HG03139 (cell line): ENCODE data around the gene RABGGTB.
"Not testable (repeated sequence)": the region's sequence is repeated elsewhere in the genome, so short reads cannot be mapped to it uniquely, and the experiment has no call there.

Experiments used
- ATAC-seq: cut with Tn5 transposase; IDR thresholded peaks from one replicate; pipeline ENCODE4 v1.9.1; 2021; ENCODE audit not compliant: unreplicated experiment

Gene RABGGTB

DNA sequence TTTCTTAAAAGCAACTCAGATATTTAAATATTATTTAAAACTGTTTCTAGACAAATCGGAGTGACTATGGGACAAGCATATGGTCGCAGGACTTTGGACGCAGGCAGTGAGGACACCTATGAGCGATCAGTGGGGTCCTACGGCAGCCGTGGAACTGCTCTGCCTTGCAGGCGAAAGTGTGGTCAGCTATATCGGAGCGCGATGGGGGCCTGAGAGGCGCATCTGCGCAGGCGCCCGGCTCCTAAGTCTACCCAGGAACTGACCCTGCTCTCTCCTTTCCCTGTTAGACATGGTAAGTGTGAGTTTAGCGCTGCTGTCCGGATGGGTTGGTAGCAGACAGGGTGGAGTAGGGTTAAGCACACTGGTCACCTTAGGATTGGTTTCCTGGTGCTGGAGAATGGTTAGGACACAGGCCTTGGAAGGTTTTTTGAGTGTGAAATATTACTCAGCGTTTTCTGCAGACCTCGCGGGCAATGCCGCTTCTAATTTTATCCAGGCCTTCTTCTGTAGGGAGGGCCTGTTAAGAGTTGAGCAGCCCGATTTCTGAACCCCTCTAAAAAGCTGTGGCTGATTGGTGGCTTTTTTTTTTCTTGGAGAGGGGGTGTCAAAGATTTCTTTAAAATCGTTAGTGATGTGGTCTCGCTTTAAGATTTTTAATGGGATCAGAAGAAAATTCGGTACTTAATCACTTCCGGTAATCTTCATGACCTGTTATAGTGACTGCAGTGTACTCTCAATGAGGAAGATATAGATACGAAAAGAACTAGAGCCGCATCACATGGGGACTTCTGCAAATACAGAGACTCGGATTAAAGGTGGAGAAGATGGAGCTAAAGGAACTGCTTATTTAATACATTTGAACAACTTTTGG lies at the start of gene RABGGTB:
TSS of gene RABGGTB (plus strand) at position 274 of the 871 bp plus-strand sequence. CDS start at position 290, 16 bp downstream.
- peak; percentile 71 for ATAC-seq

DNA sequence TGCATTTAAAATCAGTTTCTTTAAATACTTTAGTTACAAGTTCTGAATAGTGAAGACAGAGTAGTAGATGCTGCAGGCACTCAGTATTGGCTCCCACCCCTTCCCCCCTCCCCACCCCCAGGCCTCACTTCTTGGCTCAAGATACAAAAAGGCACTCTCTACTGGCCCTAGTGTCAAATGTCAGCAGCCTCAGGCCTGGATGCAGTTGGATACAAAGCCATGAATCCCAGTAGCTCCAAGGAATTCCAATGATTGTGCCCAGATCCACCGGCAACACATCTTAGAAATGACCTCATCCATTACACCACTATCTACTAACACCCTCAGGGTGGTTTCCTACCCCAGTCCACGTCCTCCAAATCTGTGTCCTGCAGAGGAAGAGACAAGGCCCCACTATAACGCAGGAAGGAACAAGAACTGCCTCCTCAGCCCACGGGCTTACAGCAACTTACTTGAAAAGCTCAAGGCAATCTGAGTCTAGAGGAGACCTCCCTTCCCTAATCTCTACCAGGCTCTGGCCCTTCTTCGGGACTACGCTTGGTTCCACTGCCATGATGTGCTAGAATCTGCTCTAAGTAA lies 43.9 kb upstream of the RABGGTB start:
- ATAC-seq: no peak

DNA sequence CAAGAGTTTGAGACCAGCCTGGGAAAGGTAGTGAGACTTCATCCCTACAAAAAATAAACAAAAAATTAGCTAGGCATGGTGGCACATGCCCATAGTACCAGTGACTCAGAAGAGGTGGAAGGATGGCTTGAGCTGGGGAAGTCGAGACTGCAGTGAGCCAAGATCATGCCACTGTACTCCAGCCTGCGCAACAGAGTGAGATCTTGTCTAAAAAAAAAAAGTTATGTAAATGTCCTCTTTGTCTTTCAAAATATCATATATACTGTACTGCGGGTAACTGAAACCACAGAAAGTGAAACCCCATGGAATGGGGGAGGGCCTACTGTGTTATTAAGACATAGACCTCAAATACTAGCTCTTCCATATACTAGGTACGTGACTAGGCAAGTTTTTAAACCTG lies 40.8 kb upstream of the RABGGTB start:
- peak; percentile 56 for ATAC-seq

DNA sequence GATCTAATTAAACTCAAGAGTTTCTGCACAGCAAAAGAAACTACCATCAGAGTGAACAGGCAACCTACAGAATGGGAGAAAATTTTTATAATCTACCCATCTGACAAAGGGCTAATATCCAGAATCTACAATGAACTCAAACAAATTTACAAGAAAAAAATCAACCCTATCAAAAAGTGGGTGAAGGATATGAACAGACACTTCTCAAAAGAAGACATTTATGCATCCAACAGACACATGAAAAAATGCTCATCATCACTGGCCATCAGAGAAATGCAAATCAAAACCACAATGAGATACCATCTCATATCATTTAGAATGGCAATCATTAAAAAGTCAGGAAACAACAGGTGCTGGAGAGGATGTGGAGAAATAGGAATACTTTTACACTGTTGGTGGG lies 28.8 kb upstream of the RABGGTB start:
- not testable (repeated sequence) for ATAC-seq

DNA sequence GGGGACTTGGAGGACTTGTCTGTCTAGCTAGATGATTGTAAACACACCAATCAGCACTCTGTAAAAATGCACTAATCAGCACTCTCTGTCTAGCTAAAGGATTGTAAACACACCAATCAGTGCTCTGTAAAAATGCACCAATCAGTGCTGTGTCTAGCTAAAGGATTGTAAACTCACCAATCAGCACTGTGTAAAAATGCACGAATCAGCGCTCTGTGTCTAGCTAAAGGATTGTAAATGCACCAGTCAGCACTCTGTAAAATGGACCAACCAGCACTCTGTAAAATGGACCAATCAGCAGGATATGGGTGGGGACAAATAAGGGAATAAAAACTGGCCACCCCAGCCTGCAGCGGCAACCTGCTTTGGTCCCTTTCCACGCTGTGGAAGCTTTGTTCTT lies 27.5 kb upstream of the RABGGTB start:
- not testable (repeated sequence) for ATAC-seq

DNA sequence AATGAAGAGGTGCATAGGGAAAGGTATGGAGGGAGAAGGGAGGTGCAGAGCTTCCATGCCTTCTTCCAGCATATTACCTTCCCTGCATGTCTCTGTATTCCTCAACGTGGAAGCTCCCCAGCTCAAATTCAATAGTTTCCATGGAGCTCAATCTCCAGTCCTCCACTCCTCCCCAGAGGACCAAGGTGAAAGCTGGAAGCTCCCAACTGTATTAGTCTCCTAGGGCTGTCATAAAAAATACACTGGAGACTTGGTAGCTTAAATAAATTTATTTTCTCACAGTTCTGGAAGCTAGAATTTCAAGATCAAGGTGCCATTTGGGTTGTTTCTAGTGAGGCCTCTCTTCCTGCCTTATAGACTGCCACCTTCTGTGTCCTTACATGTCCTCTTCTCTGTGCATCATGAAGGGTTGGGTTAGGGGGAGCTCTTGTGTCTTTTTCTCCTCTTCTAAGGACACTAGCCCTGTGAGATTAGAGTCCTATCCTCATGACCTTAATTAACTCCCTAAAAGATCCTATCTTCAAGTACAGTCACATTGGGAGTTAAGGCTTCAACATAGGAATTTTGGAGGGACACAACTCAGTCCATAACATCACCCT lies 21.9 kb upstream of the RABGGTB start:
- no peak for ATAC-seq

DNA sequence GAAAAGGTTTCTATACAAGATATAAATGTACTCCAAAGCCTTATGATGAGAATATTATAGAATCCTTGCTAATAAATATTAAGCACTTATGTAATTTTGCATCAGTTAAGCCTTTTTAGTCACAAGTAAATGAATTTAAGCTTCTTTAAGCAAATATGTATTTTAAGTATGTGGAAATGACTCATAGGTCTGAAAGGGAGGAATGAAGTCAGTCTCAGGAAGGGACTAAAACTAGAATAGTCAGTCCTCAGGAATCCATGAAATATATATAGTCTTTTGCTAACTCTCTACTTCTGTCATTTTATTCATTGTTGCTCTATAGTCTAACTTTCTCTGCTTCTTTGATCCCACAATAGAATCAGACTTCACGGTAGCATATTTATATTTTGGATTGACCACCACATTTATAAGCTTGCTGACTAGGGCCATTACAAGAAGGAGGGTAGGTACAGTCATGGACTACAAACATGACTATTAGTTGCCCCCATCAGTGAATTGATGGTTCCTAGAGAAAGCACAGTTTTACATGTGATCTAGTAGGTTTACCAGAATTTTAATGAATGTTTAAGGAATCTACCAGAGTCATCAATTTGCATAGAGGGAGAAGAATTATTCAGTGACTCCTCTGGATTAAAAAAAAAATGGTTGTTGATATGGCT lies 20.2 kb upstream of the RABGGTB start:
- no peak for ATAC-seq

DNA sequence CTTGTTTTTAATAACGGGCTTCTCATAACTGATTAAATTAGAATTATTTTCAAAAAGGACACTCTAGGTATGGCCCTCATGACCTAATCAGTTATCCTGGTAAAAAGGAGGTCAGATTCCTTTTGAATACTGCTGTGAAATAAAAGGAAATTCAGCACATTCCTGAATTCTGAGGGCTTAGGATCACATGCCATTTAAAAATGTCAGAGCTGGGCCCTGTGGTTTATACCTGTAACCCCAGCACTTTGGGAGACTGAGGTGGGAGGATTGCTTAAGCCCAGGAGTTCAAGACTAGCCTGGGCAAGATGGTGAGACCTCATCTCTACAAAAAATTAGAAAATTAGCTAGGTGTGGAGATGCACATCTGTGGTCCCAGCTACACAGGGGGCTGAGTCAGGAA lies 18.0 kb upstream of the RABGGTB start:
- ATAC-seq: no peak

DNA sequence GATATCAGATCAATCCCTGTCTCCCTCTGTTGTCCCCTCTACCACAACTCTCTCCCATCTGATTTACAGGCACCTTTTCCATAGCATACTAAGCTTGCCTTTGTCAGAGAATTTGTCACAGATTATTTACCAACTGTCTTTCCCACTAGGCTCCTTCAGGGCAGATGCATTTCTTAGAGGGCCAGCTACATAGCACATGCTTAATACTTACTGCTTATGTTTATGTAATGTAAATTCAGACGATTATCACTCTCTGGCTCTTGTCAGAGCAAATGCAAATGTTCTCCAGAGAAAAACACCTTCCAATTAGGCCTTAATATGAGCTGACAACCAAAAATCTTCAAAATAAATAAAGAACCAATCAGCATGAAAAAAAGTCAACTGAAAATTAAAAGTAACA lies 15.3 kb upstream of the RABGGTB start:
- ATAC-seq: no peak

DNA sequence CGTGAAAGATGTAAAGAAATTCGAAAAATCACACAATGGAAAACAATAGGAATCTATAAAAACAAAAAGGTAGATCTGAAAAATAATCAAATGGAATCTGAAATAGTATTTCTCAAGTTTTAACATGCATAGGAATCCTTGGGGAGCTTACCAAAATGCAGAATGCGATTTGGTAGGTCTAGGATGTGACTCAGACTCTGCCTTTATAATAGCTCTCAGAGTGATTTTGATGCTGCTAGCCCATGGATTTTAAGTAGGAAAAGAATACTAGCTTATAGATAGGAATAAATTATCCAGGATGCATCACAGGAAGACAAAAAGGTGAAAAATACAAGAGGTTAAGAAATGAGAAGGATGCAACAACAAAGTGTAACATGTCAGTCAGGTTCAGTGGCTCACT lies 14.1 kb upstream of the RABGGTB start:
- ATAC-seq: no peak

DNA sequence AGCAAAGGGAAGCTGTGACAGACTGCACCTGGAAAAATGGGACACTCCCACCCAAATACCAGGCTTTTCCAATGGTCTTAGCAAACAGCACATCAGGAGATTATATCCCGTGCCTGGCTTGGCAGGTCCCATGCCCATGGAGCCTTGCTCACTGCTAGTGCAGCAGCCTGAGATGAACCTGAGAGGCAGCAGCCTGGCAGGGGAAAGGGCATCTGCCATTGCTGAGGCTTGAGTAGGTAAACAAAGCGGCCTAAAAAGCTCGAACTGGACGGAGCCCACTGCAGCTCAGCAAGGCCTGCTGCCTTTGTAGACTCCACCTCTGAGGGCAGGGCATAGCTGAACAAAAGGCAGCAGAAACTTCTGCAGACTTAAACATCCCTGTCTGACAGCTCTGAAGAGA lies 8.2 kb upstream of the RABGGTB start:
- not testable (repeated sequence) for ATAC-seq

DNA sequence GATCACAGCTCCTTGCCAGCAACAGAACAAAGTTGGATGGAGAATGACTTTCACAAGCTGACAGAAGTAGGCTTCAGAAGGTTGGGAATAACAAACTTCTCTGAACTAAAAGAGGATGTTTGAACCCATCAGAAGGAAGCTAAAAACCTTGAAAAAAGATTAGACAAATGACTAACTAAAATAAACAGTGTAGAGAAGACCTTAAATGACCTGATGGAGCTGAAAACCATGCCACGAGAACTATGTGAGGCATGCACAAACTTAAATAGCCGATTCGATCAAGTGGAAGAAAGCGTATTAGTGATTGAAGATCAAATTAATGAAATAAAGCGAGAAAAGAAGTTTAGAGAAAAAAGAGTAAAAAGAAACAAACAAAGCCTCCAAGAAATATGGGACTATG lies 7.4 kb upstream of the RABGGTB start:
- not testable (repeated sequence) for ATAC-seq

DNA sequence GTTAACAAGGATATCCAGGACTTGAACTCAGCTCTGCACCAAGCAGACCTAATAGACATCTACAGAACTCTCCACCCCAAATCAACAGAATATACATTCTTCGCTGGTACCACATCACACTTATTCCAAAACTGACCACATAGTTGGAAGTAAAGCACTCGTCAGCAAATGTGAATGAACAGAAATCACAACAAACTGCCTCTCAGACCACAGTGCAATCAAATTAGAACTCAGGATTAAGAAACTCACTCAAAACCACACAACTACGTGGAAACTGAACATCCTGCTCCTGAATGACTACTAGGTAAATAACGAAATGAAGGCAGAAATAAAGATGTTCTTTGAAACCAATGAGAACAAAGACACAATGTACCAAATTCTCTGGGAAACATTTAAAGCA lies 5.9 kb upstream of the RABGGTB start:
- ATAC-seq: not testable (repeated sequence)

DNA sequence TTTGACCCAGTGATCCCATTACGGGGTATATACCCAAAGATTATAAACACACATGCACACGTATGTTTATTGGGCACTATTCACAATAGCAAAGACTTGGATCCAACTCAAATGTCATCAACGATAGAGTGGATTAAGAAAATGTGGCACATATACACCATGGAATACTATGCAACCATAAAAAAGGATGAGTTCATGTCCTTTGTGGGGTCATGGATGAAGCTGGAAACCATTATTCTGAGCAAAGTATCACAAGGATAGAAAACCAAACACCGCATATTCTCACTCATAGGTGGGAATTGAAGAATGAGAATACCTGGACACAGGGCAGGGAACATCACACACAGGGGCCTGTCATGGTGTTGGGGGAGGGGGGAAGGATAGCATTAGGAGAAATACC lies 2.1 kb upstream of the RABGGTB start:
- ATAC-seq: not testable (repeated sequence)

DNA sequence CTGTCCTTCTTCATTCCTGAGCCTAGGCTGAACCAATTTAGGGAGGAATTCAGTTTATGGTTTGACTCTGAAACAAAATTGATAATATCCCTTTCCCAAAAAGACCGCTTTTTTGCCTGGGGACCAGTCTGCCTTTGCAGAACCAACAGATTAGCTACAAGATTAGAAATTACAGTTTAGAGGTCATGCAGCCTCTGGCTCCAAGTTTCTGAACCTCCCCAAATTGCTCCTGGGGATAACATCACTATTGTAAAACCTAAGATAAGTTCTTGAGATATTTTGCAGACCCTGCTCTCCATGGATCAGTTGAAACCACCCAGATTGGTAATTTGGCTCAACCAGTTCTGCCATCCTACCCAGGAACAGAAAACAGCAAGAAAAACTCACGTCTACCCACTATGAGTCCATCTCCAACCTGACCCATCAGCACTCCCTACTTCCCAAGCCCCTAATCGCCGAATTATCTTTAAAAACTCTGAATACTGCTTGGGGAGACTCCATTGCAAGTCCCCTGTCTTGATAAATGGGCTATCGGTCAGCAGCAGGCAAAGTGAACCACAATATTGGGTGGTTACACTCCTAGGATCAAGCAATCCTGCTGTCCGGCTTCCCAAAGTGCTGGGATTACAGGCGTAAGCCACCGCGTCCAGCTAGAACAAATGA lies 605 bp upstream of the RABGGTB start:
- peak; percentile 19 for ATAC-seq

DNA sequence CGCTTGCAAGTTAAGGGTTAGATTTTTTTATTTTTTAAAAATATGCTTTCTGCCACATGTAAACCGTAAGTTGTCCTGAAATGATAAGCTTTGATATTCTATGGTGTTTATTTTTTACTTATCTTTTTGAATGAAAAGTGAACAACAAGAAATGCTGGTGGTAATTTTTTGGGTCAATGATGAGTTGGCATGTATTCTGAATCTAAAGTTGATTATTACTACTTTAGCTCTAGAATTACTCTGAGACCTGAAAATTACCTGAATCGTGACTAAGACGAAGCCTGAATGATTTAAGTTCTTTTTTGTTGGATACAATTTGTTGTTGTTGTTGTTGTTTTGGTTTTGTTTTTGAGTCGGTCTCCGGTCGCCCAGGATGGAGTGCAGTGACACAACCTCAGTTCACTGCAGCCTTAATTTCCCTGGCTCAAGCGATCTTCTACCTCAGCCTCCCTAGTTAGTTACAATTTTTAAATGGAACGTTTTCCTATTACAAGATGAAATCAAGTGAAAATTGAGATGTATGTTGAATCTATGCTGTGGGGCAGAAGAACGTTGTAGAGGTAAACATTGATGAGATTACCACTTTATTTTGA lies 941 bp downstream of the RABGGTB start:
- ATAC-seq: no peak

DNA sequence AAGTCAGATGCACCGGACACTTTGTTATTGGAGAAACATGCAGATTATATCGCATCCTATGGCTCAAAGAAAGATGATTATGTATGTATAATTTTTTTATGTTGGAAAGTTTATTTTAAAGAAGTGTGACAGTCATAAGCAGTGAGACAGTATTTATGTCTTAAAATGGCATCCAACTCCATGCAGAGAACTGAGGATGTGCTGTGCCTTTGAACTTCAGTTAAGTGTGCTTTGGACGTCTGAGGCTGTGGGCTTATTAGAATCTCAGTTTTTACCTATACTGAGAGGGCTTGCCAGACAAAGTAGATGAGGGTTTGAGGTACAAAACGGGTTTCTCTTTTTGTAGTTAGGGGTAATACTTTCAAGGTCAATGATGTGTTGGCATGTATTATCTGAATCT lies 1.5 kb downstream of the RABGGTB start:
- no peak for ATAC-seq

DNA sequence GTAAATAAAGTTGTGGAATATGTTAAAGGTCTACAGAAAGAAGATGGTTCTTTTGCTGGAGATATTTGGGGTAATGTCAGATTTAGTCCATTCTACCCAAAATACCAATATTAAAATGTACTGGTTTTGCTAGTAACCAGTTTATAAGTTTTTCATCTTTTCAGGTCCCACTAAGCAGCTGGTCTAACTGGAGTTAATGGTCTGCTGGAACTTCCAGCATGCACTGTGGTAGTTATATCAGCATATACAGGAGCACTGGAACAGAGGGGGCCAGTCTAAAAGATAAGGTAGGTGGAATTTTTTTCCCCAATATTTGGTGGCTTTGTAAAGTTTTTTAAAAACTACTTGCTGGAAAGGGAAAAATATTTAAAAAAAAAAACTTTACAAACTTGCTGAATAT lies 3.9 kb downstream of the RABGGTB start:
- ATAC-seq: no peak

DNA sequence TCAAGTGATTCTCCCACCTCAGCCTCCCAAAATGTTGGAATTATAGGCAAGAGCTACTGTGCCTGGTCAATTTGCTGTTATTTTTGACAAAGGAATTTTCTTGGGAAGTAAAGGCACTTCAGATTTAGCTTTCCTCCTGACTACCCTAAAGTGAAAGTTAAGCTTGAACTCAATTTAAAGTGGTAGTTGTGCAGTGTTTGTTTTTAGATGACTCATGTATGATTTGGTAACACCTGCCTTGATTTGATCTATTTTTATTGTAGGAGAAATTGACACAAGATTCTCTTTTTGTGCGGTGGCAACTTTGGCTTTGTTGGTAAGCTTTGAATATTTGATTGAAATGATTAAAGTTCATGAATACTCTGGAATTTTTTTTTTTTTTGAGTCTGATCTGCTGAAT lies 5.0 kb downstream of the RABGGTB start:
- ATAC-seq: no peak

DNA sequence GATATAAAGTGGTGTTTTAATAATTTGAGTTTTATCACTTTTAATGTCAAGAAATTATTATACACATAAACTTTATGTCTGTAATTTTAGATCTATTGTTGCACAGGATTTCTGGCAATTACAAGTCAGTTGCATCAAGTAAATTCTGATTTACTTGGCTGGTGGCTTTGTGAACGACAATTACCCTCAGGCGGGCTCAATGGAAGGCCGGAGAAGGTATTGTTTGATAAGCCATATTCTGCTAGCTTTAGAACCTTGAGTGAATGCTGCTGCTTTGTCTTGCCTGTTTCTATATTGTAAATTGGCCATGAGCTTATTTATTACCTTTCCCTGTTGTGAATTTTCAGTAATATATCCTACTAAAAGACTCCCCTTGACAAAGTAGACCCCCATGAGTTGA lies 6.0 kb downstream of the RABGGTB start:
- ATAC-seq: no peak

DNA sequence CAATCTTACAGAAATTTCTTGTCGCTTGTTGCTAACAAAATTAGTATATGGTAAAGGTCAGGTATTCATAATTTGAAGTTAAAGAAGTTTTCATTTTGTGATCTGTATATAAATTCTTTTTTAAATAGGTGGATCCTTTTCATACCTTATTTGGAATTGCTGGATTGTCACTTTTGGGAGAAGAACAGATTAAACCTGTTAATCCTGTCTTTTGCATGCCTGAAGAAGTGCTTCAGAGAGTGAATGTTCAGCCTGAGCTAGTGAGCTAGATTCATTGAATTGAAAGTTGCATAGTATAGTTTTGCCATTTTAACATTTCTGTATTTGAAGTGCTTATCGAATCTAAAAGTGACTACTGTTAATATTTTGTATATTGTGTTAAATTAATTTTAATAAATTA lies 8.3 kb downstream of the RABGGTB start:
- ATAC-seq: no peak
